Mononuclear cell (primary cell): Measurements from ENCODE around the gene P2RY13. TPM values are rescaled to one million over a fixed set of nuclear protein-coding genes. Genes with fewer than 3 reads are reported as not detected.

Source experiments
- H3K27me3 ChIP-seq: 2 replicates; pipeline ENCODE4 v1.6.0; 2011; ENCODE audit warnings: low read length, control low read depth; ENCODE audit not compliant: insufficient read depth
- H3K4me1 ChIP-seq: 2 replicates; pipeline ENCODE4 v1.5.1; 2011; ENCODE audit warnings: mild to moderate bottlenecking, low read length, control low read depth; ENCODE audit not compliant: insufficient read depth
- H3K4me3 ChIP-seq: 2 replicates; pipeline ENCODE4 v1.5.1; 2011; ENCODE audit warnings: mild to moderate bottlenecking, low read length, moderate library complexity
- H3K9me3 ChIP-seq: 2 replicates; pipeline ENCODE4 v1.5.1; 2011; ENCODE audit warnings: low read depth, mild to moderate bottlenecking, control low read depth, low read length
- total RNA-seq: library from RNA; depleted of rRNA; stranded (reverse); fragments of >200 nt; gene quantifications from one replicate; pipeline ENCODE4 v1.2.3, GENCODE V29; 2012

Gene P2RY13
- total RNA-seq, 1 donor: 14.9 TPM

DNA sequence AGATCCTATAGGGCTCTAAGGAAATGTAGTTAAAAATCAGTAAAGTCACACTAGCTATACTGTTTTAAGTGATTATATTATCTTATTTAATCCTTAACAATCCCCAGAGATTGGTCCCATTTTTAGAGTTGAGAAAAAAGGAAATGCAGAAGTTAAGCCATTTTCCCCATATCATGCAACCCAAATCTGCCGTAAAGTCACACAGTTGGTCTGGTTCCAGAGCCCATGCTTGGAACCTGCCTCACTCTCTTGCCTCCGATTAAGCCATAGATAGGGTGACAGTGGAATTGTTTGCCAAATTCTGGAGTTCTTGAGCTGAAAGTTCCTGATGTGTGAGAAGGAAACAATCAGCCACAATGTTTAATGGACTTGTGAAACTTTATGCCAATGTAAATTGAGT is 2.3 kb upstream of the P2RY13 start:
- Histone ChIP-seq H3K9me3 (no peaks in the 10 kb centered on the region), H3K4me1 (peaks cover 39% of the 10 kb centered on the region), H3K4me3 (no peak overlapping the region), H3K27me3 (no peaks in the 10 kb centered on the region)

DNA sequence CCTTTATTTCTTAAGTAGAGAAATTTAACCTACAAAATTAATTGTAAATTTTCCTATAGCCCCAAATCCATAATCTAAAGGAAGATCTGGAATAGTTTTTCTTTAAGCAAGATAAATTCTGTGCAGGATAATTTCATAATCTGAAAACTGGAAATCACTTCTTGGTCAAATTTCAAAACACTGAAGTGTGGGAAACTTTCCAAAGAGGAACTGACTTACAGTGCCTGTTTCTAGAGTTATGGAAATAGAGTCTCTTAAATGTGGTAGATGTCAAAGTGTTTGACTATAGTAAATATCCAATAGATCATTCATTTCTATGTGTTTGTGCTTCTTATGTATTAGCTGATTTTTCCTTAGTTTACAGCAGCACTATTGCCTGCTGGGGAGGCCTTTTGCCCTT is 1.6 kb upstream of the P2RY13 start:
- Histone ChIP-seq H3K27me3 (no peaks in the 10 kb centered on the region), H3K9me3 (no peaks in the 10 kb centered on the region), H3K4me1 (peaks cover 47% of the 10 kb centered on the region), H3K4me3 (no peak overlapping the region)

DNA sequence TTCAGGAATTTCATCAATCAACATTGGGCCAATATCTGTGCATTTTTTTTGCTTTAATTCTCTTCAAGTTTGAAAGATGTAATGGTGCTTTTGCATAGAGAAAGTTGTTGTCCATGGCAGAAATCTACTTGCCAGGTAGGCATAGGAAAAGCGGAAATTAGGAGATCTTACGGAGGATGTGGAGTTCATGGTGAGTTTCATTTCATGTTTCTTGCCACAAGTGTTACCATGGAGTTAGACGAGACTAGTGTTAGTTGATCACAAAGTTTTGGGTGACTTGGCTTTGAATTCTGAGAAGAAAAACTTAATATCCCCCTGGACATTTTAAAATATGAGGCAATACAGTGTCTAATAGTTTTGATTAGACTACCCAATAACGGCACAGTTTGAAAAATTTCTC is 1.0 kb upstream of the P2RY13 start:
- Histone ChIP-seq H3K4me3 (no peak overlapping the region), H3K27me3 (no peaks in the 10 kb centered on the region), H3K4me1 (peaks cover 48% of the 10 kb centered on the region), H3K9me3 (no peaks in the 10 kb centered on the region)

DNA sequence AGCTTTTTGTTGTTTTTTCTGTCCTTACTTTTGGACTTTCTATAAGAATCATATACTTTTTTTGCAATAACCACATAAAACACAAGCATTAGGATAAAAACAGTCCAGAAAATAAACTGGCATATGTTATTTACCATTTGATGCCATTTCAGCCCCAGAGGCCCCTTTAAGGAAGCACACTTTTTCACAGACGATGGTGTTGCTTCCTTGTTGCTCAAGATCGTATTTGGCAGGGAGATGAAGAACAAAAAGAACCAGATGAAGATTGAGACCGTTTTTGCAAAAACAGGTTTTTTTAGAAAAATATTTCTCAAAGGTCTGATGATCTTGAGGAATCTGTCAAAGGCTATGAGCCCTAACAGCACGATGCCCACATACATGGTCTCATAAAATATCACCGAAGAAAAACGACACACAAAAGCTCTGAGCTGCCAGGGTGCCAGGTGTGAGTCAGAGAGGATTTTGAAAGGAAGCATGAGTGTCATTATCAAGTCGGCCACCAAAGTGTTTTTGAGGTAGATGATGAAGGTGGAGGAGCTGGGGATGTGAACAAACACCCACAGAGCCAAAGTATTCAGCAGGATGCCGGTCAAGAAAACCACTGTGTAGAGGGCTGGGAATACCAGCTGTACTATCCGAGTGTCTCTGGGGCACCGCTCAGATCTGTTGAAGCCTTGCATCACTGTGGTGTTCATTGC is 902 bp downstream of the P2RY13 start:
- H3K4me1 ChIP-seq: peaks cover 54% of the 10 kb centered on the region
- H3K4me3 ChIP-seq: peak overlapping the region; percentile 68
- H3K9me3 ChIP-seq: no peaks in the 10 kb centered on the region
- no peaks in the 10 kb centered on the region for H3K27me3 ChIP-seq

DNA sequence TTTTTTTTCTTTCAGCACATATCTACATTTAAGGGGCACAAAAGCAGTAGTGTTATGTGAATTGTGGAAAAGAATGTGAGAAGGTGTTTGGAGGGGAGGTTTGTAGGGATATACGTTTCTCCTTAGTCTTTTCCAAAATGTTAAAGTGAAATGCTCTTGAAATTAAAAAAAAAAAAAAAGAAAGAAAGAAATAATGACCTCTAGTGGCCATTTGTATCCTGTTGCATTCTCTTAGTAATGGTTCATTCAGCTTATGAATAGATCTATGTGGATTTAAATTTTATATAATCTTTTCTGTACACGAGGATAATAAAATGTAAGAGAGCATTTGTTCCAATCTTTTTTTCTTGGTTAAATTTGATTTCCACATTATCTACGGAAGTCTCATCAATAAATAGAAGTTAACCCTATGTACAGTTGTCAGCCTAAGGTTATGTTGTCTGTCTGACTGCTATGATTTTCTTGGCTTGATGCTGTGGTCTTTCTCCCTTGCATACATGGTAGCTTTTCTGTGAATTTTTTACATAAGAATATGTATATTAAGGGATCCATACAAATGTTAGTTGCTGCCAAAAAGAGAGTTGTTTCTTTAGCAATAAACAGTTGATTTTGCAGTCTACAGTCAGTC is 1.7 kb downstream of the P2RY13 start:
- peak overlapping the region; percentile 68 for H3K4me3 ChIP-seq
- no peaks in the 10 kb centered on the region for H3K9me3 ChIP-seq
- peaks cover 50% of the 10 kb centered on the region for H3K4me1 ChIP-seq
- H3K27me3 ChIP-seq: no peaks in the 10 kb centered on the region

DNA sequence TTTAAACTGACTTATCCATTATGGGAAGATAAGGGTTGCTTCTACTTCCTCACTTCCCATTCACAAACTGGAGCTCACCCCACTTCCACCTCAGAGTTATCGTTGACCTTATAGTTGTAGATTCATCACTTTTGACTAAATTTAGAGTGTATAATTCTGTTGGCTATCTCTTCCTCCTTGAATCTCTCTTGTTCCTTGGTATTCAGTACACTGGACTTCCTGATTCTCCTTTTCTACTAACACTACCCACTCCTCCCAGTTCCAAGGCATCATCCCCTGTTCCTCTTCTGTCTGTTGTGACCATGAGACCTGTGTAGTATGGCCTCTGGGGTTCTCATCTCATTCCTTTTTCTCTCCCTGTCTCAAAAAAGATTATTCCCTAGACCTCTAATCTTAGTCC is 6.8 kb downstream of the P2RY13 start:
- peaks cover 63% of the 10 kb centered on the region for H3K4me1 ChIP-seq
- H3K4me3 ChIP-seq: no peak overlapping the region

DNA sequence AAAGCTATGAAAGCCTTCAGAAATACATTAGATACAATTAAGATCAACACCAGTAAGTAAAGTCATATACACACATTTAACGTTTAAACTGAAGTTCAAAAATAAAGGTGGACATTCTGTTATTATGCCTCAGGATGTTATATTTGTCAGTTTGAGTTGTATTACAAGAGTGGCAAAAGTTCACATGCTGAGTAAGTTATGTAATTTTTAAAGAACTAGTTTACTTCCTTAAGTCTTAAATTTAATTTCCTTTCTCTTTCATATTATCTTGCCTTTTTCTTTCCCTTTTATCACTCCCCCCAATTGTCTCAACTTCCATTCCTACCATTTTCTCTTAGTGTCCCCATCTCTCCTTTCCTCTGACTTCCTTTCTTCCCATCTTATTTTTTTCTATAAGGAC is 7.8 kb downstream of the P2RY13 start:
- Histone ChIP-seq H3K4me3 (no peak overlapping the region), H3K4me1 (peaks cover 54% of the 10 kb centered on the region), H3K27me3 (no peaks in the 10 kb centered on the region), H3K9me3 (no peaks in the 10 kb centered on the region)

More for the DNA sequence above, 6.8 kb downstream of the P2RY13 start:
- Histone ChIP-seq H3K27me3 (no peaks in the 10 kb centered on the region), H3K9me3 (no peaks in the 10 kb centered on the region)

DNA sequence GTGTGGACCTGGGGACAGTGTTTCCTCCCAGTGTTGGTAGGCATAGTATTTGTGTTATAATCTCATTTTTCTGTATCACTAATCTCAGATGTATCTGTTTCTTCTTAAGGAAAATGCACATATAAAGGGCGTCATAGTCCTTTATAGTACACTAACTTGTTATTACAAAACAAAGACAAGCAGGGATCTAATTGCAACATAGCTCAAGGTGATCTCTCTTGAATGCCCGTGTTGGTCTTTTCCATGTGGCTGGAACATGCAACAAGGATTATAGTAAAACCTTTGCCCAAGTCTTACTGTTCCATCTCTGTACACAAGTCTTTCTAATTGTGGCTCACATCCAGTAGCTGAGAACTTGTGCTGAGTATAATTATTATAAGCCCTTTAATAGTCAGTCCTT is 9.2 kb downstream of the P2RY13 start:
- H3K9me3 ChIP-seq: no peaks in the 10 kb centered on the region
- H3K27me3 ChIP-seq: no peaks in the 10 kb centered on the region
- no peak overlapping the region for H3K4me3 ChIP-seq
- peaks cover 47% of the 10 kb centered on the region for H3K4me1 ChIP-seq

DNA sequence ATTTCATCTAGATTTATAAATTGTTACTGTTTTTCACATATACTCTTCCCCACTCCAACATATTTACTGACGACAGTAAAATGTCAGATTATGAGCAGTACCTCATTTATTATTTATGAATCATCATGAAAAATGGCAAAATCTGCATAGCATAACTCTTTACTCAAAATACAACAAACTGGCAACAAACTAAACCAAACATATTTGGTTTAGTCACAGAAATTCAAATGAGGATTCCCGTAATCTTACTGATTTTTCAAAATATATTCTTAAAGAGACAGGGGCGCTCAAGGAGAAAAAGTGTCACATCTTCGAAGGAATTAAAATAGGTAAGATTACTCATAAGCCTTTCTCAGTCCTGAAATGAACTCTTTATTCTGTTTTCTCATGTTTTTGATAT is 9.7 kb downstream of the P2RY13 start:
- no peaks in the 10 kb centered on the region for H3K9me3 ChIP-seq
- H3K4me3 ChIP-seq: no peak overlapping the region
- no peaks in the 10 kb centered on the region for H3K27me3 ChIP-seq
- peaks cover 47% of the 10 kb centered on the region for H3K4me1 ChIP-seq

DNA sequence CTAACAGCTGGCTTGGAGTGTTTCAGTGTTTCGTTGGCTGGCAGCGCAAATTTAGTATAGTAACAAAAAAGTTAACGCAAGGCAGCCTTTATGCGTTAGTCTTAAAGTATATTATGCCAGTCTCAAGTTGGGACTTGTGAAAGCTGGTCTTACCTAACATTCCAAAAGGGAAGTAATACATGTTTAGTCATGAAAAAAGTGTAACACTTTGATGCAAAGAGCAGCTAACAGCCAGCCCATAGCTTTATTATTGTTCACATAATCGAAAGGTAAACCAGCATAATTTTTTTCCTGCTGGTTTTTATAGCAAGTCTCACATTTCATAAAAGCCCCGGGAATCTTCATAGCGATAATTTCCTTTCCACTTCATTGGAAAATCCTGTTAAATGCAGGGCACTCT is 10.4 kb downstream of the P2RY13 start:
- Histone ChIP-seq H3K4me1 (peaks cover 41% of the 10 kb centered on the region), H3K9me3 (no peaks in the 10 kb centered on the region), H3K27me3 (no peaks in the 10 kb centered on the region), H3K4me3 (no peak overlapping the region)

DNA sequence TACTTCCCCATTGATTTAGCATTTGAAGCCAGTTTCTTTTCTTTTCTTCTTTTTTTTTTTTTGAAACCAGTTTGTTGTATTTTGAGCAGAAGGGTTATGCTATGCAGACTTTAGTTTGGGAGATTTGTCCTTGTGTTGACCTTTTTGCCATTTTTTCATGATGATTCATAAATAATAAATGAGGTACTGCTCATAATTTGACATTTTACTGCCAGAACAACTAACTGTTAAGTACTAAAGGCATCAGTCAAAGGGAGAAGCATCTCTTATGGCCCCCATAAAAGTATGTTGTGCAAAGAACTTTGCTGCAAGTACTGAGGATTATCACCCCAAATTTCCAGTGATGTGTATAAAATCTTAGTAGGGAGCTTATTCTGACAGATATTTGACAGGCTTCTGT is 11.0 kb downstream of the P2RY13 start:
- Histone ChIP-seq H3K4me1 (peaks cover 41% of the 10 kb centered on the region), H3K4me3 (no peak overlapping the region), H3K27me3 (no peaks in the 10 kb centered on the region), H3K9me3 (no peaks in the 10 kb centered on the region)

DNA sequence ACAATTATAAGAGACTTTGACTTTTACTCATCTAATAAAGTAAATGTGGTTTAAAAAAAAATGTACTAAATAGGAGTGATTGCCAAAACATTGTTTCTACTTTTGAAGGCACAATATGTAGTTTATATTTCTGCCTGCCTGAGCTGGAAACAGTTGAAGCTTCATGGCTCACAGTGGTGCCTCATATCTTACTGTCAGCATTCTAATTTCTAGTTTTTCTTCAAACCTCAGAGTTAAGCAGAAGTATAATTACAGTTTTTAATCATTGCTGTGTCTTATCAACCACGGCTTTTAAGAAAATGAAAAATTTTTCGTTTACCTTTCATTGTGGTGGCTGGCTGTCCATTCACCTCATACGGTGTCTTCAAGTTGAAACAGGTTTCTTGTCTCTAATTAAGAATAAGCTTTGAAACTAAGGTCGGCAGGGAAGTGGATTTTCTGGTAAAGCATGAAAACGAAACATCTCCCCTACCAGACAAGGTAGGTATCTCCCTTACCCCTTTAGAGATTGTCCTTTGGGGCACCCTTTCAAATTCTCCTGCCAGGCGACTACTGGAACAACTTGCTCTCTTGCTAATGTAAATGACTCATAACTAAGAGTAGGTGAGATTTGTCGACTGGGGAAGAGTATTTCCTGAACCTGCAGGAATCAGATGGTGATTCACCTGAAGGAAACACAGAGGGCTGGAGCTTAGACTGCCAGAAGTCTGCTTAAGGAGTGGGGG is 12.9 kb downstream of the P2RY13 start, which contains the start of gene GPR87:
GPR87 (minus strand) TSS at position 554 of the 725 bp plus-strand sequence. CDS start 16,720 bp downstream, outside the sequence.
- H3K4me3 ChIP-seq: no peak within 1 kb of the TSS
- H3K27me3 ChIP-seq: no peaks in the 10 kb centered on the region
- no peaks in the 10 kb centered on the region for H3K9me3 ChIP-seq
- peaks cover 31% of the 10 kb centered on the region for H3K4me1 ChIP-seq

DNA sequence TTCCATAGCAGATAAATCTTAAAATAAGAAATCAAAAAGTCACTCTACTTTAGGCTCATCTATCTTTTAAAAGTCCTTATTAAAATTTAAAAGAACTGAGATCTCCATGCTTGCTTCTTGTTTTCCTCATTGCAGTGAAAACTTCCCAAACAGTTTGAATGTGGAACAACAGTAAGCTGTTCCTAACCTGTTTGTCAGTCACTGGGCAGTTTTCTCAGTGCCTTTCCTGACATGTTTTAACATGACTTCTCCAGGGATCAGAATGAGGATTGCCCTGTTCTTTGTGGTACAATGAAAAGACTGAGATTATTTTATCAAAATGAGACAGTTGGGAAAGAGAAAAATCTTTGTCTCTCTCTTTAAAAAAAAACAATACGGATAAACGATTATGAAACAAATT is 13.5 kb downstream of the P2RY13 start:
- Histone ChIP-seq H3K4me3 (no peak overlapping the region), H3K27me3 (no peaks in the 10 kb centered on the region), H3K9me3 (no peaks in the 10 kb centered on the region), H3K4me1 (peaks cover 26% of the 10 kb centered on the region)

DNA sequence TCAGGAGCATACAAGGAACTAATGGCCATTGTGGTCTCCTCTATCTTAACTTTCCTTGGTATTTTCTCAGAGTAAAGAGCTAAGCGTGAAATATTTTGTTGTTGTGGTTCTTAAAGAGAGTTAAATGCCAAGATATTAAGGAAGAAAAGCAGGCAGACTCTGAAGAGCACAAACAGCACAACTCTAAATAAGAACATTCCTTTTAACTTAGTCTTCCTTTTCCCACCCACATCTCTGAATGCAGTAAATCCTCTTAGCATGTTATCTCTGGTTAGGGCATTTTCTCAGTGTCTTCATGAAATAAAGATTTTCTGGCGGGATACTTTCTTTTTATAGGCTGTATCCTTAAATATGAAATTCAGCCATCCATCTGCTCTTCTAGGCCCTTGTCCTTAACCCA is 14.2 kb downstream of the P2RY13 start:
- H3K4me3 ChIP-seq: no peak overlapping the region
- no peaks in the 10 kb centered on the region for H3K9me3 ChIP-seq
- H3K27me3 ChIP-seq: no peaks in the 10 kb centered on the region
- peaks cover 19% of the 10 kb centered on the region for H3K4me1 ChIP-seq

DNA sequence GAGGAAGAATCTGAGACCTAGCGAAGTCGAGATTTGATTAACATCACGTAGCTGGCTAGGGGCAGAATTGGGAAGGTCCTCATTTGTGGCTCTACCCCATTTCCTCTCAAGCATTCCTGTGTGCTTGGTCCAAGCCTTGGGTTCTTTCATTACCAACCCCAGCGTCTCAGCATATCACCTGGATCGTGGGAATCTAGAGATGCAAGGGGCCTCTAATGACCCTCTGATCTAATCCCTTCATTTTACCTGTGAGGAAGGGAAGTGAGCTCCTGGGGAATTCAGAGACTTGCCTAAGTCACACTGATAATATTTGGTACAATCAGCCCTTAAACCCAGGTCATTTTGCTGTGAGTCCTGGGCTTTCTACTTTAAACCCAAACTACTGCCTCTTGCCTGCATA is 14.8 kb downstream of the P2RY13 start:
- Histone ChIP-seq H3K9me3 (no peaks in the 10 kb centered on the region), H3K4me1 (peaks cover 14% of the 10 kb centered on the region), H3K4me3 (no peak overlapping the region), H3K27me3 (no peaks in the 10 kb centered on the region)
